Stimulated activated CD4-positive, alpha-beta T cell treated with anti-CD3 and anti-CD28 coated beads, Interleukin-4, amount 100 ng/mL, for 24 hours (primary cell): ENCODE results near the gene WNK4.
"Not testable (repeated sequence)": the region's sequence is repeated elsewhere in the genome, so short reads cannot be mapped to it uniquely, and the experiment has no call there.

Experiments
- DNase-seq: peaks from one replicate; pipeline ENCODE4 v3.0.0-alpha.2; 2020

The WNK4 gene

DNA sequence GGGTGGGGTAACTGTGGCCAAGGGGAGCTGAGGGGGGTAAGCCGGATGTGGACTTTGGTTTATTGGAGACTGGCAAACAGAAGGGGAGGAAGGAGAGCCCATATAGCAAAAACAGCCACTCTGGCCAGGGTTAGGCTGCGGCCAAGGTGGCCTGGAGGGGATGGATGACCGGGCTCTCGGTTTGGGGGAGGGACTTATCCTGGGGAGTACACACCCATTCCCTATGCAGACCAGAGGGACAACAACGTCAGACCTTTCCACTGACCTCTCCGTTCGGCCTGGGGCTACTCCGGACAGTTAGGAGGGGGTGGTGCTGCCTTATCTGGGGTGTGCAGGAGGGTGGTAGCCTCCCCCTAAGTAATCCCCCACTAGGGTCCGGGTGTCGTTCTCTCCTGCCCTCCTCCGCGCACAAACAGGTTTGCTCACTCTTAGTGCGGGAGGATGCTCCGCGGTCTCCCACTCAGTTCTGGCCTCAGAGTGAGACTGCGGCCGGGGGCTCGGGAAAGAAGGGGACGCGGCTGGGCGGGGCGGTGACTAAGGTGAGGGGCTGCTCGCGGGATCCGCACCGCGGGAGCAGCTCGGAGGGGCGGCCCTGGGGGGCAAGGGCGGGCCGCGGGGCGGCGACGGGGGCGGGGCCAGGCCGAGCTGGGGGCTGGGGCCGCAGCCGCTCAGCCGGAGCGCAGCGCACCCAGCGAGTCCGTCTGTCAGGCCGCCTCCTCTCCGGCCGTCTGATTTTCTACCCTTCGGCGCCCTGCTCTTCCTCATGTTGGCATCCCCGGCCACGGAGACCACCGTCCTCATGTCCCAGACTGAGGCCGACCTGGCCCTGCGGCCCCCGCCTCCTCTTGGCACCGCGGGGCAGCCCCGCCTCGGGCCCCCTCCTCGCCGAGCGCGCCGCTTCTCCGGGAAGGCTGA, at the start of gene WNK4:
Gene WNK4 (plus strand): TSS at position 675 of the 915 bp plus-strand sequence. CDS start 89 bp downstream, at position 764.
- DNase-seq, result no peak

DNA sequence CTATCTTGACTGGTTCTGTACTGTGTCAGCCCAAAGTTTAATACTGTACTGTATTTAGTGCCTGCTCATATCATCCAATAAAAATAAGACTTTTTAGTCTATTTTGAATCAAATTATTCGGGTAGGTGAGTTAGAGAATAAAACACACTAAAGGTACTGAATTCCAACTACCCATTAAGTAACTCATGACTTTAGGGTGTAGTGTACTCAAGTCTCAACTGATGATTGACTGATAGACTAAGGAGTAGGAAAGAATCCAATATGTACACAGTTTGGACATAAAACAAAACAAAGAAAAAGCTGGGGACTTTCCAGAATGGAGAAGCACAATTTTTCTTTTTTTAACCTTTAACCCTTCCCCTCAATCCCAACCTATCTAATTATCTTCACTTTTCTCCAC, 39.7 kb upstream of the WNK4 start:
- no peak for DNase-seq

DNA sequence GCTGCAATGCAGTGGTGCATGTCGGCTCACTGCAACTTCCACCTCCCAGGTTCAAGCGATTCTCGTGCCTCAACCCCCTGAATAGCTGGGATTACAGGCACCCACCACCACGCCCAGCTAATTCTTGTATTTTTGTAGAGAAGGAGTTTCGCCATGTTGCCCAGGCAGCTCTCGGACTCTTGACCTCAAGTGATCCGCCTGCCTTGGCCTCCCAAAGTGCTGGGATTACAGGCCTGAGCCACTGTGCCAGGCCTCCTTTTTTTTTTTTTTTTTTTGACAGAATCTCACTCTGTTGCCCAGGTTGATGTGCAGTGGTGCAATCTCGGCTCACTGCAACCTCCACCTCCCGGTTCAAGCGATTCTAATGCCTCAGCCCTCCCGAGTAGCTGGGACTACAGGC, 37.5 kb upstream of the WNK4 start:
- DNase-seq, result not testable (repeated sequence)

DNA sequence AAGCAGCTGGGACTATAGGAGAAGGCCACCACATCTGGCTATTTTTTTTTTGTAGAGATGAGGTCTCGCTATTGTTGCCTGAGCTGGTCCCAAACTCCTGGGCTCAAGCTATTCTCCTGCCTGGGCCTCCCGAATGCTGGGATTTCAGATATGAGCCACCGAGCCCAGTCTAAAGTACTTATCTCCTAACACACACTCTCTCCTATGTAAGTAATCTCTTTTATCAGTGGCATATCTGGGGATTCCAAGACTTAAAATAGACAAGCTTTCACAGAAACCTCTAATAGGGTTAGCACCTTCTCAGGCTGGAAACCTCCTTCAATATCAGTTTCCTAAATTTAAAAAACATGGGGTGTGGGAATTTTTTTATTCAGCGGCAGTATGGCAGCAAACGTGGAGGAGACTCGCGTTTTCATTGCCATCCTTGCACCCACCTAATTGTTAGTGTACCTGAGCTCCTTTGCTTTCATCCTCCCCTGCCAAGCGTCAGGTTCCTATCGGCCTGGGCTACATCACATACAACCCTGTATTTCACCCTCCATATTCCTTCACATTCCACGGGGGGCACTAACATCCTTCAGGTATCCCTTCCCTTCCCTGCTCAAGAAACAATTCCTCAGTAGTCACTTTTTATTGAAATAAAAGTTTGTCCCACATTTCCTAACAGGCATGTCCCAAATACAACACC, 36.7 kb upstream of the WNK4 start:
- no peak for DNase-seq

DNA sequence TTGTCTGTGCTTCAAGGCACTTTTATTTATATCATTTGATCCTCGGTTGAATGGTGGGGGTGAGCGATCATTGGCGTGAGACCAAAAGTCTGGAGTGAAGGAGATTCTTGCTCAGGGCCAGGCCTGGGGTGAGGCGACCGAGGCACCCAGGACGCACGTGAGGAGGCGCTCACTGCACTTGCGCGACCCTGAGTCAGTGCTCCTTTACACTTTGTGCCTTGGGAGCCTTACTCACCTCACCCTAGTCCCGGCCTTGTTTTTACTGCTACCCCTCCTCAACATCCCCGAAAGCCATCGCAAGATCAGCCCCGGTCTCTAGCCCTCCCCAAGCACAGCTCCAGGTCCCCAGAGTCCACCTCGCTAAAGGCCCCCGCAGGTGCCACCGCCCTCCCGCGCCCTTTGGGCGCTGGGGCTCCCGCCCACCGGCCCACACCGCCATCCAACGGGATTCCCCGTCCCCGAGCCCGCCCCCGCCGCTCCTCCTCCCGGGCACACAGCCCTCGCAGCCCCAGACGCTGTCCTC, 36.1 kb upstream of the WNK4 start:
- peak; percentile 77 for DNase-seq

DNA sequence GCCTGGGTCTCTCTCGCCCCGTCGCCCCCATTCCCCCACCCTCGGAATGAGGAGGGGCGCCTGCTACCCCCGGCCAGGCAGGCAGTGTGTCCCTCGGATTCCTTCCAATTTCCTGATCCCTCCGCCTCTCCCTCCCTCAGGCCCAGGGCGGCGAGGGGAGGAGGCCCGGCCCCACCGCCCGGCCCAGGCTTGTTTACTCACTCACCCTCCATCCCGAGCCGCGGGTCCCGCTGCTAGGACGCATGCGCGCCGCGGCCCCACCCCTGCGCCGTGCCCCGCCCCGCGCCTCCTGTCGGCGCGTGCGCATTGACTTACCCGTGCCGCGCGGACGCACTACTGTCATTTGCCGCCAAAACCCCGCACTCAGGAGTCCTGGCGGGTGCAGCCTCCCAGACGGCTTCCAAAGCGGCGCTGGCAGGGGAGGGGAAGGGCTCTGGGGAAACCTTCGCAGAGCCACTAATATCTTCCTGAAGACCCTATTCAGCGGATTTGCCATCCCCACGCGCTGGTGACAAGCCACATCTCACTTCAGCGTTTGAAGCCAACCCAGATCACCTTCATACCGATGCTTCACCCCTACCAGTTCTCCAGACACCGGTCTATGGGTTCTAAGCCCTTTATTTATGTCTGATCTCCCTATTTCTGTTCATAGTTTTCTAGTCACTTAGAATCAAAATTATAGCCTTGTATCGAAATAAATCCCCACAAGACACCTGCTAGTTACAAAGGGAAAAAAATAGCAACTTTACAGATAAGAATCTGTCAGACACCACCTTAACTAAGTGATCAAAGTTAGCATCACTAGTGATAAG, 35.4 kb upstream of the WNK4 start, which contains the start of gene EZH1:
Gene EZH1 (minus strand): TSS at position 235 of the 812 bp plus-strand sequence. CDS start 16,099 bp downstream, outside the sequence.
- DNase-seq, result peak; percentile 90

DNA sequence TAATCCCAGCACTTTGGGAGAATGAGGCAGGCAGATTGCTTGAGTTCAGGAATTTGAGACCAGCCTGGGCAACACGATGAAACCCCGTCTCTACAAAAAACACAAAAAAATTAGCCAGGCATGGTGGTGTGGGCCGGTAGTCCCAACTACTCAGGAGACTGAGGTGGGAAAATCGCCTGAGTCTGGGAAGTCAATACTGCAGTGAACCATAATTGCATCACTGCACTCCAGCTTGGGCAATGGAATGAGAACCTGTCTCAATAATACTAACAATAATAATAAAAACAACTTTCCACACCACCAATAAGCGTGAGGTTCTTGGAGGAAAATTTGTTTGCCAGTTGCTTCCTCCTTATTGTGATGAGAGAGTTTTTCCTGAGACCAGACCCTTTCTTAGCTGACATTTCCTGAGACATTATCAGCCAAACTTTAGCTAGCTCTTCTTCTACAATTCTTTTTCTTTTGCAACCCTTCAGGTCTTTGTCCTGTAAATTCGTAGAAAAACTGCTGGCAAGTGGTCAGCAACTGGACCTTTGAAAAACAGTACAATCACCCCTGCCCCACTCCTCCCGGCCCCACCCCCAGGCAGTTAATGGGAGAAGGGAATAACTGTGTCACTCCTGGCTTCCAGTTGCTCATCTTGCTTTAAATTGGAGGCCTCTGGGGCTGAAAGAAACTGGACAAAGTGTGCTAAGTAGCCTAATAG, 32.1 kb upstream of the WNK4 start:
- no peak for DNase-seq

DNA sequence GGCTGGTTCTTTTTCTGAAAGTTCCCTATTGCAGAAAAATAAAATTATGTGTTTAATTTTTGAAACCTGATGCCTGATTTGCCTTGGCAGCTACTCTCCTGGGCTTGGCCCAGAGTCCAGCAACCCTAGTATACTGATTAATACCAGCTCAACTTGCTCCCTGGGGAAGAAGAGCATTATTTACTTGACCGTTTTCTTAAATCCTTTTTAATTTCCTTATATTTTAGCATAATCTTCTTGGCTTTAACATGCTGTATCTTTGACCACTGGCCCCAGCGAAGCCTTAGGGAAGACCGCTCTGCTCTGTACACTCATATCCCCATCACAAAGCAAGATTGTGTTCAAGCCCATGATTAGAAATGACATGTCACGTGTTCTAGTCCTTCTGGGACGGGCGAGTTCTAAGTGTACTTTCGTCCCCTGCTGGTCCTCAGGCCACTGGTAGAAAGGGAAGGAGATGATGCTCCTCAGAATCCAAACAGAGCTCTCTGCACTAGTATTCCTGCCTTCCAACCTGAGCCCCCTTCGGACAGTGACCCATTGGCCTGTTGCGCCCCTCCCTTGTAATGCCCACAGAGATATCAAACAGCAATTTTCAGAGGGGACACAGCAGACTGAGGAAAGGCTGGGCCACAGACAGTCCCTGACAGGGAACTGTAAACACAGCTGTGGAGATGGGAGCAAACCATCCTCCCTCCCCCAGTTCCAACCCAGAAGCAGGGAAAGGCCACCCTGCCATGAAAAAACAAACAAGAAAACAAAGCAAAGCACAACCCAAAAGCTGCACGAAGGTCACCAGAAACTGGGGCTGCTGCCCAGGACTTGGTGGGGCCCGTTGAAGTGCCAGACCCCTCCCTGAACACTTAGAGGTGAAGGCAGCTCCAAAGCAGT, 31.3 kb upstream of the WNK4 start:
- DNase-seq, result no peak

DNA sequence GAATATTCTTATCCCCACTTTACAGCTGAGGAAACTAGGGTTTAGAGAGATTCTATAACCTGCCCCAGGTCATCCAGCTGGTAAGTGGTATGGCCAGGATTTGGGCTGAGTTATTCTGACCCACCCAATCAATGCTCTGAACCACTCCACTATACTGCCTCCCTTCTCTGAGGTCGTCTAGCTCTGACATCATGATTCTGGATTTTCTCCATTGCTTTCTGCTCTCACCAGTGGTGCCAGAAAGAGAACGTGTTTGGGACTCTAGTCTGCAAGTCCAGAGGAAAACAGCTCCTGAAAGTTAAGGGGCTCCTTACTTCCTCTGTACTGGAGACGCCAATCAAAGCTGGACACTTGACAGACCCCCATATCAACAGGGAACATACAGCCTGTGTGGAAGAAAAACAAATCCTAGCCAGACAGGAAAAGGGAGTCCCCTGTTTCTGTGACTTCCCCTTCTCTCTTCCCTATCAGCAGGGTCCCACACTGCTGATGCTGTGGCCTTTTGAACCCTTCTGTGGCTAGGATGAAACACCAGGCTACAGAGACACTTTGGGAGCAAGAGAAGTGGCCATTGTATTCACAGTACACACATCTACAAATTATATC, 29.6 kb upstream of the WNK4 start:
- no peak for DNase-seq

DNA sequence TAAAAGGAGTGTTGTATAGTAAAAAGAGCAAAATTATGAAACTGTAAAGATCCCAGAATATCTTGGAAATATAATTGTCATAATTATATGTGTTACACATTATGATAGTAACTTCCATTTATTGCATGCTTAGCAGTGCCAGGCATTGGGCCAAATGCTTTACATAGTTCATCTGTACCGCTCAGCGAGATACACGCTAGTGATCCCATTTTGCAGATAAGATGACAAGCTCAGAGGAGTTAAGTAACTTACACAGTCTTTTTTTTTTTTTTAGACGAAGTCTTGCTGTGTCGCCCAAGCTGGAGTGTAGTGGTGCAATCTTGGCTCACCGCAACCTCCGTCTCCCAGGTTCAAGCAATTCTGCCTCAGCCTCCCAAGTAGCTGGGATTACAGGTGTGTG, 28.8 kb upstream of the WNK4 start:
- DNase-seq, result no peak

DNA sequence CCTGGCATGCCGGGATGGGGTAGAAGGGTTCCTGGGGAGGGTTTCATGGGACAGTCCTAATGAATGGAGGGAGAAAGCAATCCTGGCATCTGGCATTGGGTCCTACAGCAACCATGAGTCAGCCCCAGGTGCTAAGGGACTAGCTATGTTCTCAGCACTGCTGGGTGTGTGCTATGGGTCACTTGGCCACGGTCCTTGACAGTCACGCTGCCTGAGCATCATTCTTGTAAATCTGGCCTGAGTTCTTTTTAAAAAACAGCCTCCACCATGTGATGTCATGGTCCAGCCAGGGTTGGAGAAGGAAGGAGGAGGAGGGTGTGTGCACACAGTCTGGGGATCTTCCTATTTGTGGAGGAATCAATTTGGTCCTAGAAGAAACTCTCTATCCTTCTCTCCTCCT, 25.6 kb upstream of the WNK4 start:
- no peak for DNase-seq

DNA sequence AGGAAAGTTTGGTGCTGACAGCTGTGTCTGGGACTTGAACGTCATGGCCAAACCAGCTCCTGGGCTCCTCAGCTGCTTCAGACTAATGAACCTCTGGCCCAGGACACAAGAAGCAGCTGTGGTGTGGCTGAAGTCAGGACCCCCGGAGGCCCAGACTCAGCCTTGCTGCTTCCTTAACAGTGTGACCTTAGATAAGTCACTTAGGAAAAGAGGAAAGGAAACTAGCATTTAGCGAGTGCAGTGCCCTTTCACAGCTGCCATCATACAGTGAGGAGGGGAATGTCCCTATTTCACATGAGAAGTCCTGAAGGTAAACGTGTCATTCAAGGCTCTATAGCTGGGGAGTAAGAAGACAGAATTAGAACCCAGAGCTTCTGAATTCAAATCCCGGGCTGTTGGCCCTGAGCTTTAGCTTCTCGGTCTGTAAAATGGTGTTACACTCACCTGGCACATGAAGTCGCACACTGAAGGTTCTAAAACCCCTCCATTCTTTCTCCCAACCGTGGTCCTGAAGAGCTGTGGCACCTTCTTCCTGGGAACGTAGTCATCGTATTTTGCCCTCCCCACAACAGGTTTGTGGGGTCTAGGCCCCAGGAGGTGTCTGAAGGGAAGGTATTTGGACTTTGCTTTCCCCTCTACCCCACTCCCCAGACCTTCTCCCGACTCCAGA, 20.3 kb upstream of the WNK4 start:
- DNase-seq, result no peak

DNA sequence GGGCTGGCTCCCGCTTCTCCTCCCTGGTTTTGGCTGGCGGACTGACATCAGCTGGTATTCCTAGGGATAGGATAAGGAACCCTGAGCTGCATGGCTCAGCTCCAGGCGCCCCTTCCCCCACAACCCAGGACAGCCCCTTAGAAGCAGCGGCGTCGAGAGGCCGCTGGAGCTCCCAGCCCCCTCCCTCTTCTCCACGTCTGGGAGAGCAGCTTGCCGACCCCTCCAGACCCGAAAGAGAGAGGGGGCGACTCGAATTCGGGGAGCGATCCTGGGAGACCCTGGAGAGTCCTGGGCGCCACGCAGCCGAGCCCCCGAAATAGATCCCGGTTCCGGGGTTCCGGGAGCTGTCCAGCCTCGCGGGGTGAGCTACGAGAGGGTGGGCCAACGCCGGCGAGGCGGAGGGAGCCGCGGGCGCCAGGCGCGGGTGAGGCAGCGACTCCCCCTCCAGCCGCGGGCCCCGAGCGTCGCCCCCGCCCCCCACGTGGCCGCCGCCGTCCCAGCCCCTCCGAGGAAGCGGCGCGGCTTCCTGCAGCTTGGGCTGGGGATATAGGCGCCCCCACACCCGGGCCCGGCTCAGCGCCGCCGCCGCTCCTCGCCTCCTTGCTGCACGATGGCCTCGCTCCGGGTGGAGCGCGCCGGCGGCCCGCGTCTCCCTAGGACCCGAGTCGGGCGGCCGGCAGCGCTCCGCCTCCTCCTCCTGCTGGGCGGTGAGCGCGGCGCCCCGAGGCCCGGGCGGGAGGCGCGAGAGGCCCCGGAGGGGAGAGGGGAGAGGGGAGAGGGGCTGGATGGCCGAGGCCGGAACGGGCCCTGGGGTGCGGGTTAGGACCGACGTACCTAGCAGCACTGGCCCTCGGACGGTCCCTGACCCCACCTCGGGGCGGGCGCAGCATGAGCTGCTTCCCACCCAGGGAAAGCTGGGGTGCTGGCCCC, 19.5 kb upstream of the WNK4 start, which contains the start of gene RAMP2:
Gene RAMP2 (plus strand): TSS at position 576 of the 930 bp plus-strand sequence. CDS start 35 bp downstream, at position 611.
- no peak for DNase-seq

DNA sequence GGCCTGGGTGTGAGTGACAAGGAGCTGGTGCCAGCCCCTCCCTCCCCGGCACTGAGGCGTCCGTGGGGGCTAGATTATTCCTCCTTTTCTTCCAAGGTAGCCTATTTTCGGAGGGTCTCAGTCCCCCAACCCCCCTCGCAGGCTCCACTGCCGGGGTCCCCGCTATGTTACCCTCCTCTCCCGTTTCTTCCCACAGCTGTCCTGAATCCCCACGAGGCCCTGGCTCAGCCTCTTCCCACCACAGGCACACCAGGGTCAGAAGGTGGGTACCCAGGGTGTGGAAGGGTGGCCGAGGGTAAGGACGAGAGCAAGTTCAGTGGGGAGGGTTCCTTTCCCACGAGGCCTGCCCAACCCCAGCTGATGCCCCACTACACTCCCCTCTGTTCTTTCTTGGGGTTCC, 18.8 kb upstream of the WNK4 start:
- DNase-seq, result no peak

DNA sequence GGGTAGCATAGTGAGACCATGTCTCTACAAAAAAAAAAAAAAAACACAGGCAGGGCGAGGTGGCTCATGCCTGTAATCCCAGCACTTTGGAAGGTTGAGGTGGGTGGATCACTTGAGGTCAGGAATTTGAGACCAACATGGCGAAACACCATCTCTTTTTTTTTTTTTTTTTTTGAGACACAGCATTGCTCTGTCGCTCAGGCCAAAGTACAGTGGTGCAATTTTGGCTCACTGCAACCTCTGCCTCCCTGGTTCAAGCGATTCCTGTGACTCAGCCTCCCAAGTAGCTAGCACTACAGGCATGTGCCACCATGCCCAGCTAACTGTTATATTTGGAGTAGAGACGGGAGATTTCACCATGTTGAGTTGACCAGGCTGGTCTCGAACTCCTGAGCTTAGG, 14.3 kb upstream of the WNK4 start:
- no peak for DNase-seq

DNA sequence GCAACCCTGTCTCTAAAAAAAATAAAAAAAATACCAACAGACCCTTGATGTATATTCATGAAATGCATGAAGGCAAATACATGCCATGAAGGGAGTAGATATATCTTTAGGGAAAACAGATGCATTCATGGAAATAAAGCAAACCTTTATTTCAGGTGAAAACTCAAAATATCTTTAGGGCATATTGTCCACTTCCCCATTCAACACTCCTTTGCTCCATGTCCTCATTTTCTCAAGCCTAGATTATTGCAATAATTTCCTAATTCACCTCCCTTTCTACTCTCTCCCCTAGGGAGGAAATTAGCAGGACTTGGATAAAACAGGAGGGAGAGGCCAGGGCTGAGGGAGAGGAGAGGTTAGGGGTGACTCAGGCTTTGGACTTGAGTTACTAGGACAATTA, 12.9 kb upstream of the WNK4 start:
- DNase-seq, result no peak

DNA sequence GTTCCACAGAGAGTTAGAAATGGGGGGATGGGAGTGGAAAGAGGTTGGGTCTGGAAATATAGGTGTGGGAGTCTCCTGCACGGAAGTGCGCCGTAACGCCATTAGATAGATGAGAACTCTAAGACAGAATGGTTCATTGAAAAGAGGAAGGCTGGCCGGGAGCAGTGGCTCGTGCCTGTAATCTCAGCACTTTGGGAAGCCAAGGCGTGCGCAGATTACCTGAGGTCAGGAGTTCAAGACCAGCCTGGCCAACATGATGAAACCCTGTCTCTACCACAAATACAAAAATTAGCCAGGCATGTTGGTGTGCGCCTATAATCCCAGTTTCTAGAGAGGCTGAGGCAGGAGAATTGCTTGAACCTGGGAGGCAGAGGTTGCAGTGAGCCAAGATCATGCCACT, 12.4 kb upstream of the WNK4 start:
- not testable (repeated sequence) for DNase-seq

DNA sequence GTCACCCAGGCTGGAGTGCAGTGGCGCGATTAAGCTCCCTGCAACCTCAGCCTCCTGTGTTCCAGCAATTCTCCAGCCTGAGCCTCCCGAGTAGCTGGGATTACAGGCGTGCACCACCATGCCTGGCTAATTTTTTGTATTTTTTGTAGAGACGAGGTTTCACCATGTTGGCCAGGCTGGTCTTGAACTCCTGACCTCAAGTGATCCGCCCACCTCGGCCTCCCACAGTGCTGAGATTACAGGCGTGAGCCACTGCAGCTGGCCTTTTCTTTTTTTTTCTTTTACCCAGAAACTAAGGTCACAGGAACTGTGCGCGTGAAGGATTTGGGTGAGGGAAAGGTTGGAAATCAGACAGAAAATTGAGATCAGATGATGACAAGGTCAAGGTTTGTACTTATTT, 10.4 kb upstream of the WNK4 start:
- not testable (repeated sequence) for DNase-seq

DNA sequence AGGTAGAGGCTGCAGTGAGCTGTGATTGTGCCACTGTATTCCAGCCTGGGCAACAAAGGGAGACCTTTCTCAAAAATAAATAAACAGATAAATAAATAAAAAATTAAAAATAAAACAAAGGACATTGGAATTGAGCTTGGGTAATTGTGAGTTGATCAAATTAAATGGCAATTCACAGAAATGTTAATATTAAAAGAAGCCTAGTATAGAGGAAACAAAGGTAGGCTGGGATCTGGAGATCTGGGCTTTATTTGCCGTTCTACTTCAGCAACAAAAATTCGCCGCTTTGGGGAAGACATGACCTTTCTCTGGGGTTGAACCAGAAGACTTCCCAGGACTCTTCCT, 7.5 kb upstream of the WNK4 start:
- no peak for DNase-seq
